Measurements from ENCODE around the gene HOXB13. TPM values are rescaled to one million over a fixed set of nuclear protein-coding genes. Genes with fewer than 3 reads are reported as not detected.

HOXB13 gene
- total RNA-seq, 6 experiments from 2014 or later, result not detected

DNA sequence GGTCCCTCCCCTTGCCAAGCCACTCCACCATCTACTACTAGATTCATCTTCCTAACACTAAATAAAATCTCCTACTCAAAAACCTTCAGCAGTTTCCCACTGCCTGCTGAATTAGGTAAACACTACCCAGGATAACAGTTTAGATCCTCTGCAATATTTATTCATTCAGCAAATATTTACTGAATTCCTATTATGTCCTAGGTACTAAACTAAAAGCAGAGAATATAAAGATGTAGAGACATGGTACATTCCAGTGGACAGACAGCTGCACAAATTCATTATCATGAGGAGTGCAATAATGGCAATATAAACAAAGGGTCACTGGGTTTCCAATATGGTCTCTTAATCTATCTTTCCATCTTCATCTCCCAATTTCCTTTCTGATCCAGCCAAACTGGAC is 30.7 kb upstream of the HOXB13 start:
- H3K36me3 ChIP-seq, result no peaks in the 10 kb centered on the region
- no peak for ATAC-seq
- H3K4me3 ChIP-seq, result no peak overlapping the region
- H3K4me1 ChIP-seq, result no peaks in the 10 kb centered on the region
- intact Hi-C loops (cut with DNase I), result no loop called here
- H3K9me3 ChIP-seq, result no peaks in the 10 kb centered on the region
- no peak for DNase-seq
- H3K27me3 ChIP-seq, result peaks cover 0 to 28% of the 10 kb centered on the region in 2 donors
- H3K27ac ChIP-seq, result no peak overlapping the region
- no peak for TF ChIP-seq POLR2A (IDR thresholded peaks at IDR 0.05)
- TF ChIP-seq, protein P1, sequence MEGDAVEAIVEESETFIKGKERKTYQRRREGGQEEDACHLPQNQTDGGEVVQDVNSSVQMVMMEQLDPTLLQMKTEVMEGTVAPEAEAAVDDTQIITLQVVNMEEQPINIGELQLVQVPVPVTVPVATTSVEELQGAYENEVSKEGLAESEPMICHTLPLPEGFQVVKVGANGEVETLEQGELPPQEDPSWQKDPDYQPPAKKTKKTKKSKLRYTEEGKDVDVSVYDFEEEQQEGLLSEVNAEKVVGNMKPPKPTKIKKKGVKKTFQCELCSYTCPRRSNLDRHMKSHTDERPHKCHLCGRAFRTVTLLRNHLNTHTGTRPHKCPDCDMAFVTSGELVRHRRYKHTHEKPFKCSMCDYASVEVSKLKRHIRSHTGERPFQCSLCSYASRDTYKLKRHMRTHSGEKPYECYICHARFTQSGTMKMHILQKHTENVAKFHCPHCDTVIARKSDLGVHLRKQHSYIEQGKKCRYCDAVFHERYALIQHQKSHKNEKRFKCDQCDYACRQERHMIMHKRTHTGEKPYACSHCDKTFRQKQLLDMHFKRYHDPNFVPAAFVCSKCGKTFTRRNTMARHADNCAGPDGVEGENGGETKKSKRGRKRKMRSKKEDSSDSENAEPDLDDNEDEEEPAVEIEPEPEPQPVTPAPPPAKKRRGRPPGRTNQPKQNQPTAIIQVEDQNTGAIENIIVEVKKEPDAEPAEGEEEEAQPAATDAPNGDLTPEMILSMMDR (IDR thresholded peaks at IDR 0.05), result no peak

DNA sequence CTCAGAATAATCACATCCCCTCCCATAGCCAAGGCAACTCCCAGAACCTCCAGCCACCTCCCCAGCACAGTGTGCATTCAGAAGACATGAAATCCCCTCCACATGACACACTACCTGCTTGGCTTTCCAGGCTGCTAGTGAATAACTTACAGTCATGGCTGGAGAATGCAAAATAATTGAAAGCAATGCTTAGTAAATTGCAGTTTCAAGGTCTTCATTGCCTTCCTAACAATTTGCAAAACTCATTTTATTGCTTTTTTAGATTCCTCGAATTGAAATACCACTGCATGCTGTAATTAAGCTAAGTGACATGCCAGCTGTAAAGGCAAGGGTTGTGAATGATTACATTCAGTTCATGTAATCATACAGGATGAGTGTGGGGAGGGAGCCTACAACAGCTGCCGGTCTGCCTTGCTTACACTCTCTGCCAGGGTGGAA is 29.0 kb upstream of the HOXB13 start:
- intact Hi-C loops (cut with DNase I), result no loop called here
- no peak for ATAC-seq
- no peaks in the 10 kb centered on the region for H3K9me3 ChIP-seq
- H3K4me1 ChIP-seq, result no peaks in the 10 kb centered on the region
- no peak overlapping the region for H3K27ac ChIP-seq
- peaks cover under 1 to 36% of the 10 kb centered on the region in 2 donors for H3K27me3 ChIP-seq
- DNase-seq, result no peak
- H3K4me3 ChIP-seq, result no peak overlapping the region
- 44% methylated on average over 2 of the region's 2 CpGs for WGBS (ENCODE audit: insufficient coverage, low coverage, low lambda C conversion rate, missing lambda C conversion rate)
- TF ChIP-seq, protein P1 (IDR thresholded peaks at IDR 0.05), result no peak
- no peaks in the 10 kb centered on the region for H3K36me3 ChIP-seq

- ATAC-seq (no peak), DNase-seq (no peak)
- Histone ChIP-seq H3K9me3 (no peaks in the 10 kb centered on the region), H3K27me3 (peaks cover 7 to 37% of the 10 kb centered on the region in 2 donors), H3K4me1 (no peaks in the 10 kb centered on the region), H3K27ac (no peak overlapping the region), H3K36me3 (no peaks in the 10 kb centered on the region), H3K4me3 (no peak overlapping the region)
- intact Hi-C loops (cut with DNase I), result no loop called here
- 8% methylated on average over 1 of the region's 3 CpGs for WGBS (ENCODE audit: insufficient coverage, low coverage, low lambda C conversion rate, missing lambda C conversion rate)
- no peak for TF ChIP-seq POLR2A (IDR thresholded peaks at IDR 0.05)
- TF ChIP-seq, protein P1 (IDR thresholded peaks at IDR 0.05), result no peak
Measured at GRCh38 chr17:48756830-48757251, 28.3 kb upstream of the HOXB13 start.

DNA sequence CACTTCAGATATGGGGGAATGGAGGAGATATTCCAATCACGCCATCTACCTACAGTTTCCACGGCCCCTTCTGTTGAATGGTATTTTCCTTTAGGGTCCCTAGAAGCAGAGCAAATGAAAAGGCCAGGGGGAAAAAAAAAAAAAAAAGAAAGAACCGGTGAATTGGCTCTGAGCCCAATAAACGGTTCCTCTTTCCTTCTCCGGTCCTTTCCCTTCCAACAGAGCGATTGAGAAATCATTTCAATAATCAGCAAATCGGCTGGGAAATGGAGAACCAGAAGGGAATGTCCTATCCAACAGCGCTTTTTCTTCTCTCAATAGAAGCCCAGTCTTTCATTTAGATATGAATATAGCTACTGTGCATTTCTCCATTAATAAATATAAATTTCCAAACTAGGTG is 26.8 kb upstream of the HOXB13 start:
- no peak for ATAC-seq
- H3K27me3 ChIP-seq, result peaks cover 7 to 43% of the 10 kb centered on the region in 2 donors
- 15% methylated on average over 8 of the region's 8 CpGs for WGBS (ENCODE audit: insufficient coverage, low coverage, low lambda C conversion rate, missing lambda C conversion rate)

More for the DNA sequence above, 26.8 kb upstream of the HOXB13 start:
- Histone ChIP-seq H3K9me3 (no peaks in the 10 kb centered on the region), H3K27ac (no peak overlapping the region), H3K4me3 (no peak overlapping the region), H3K36me3 (no peaks in the 10 kb centered on the region), H3K4me1 (no peaks in the 10 kb centered on the region)
- DNase-seq, result no peak
- intact Hi-C loops (cut with DNase I), result no loop called here
- no peak for TF ChIP-seq POLR2A (IDR thresholded peaks at IDR 0.05)
- TF ChIP-seq, protein P1 (IDR thresholded peaks at IDR 0.05), result no peak

Data from right lobe of liver (tissue), 6 donors.